ENCODE data around the gene VEZT.

DNA sequence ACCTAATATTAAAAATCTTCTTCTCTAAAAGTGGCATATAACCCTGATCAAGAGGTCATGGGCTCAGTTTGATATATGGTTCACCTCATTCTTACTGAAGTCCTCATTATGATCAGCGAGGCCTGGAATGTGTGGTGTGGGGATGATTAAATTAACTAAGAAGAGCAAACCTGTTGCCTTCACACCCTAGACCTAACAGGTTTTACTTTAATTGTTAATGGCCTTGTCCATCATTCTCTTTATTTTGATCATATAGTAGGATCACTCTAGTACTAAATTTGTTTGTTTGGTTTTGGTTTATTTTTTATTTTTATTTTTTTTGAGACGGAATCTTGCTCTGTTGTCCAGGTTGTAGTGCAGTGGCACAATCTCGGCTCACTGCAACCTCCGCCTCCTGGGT is 43.5 kb downstream of the VEZT start:
- TF ChIP-seq CTCF (IDR thresholded peaks at IDR 0.05) = no peak
- TF ChIP-seq POLR2A (IDR thresholded peaks at IDR 0.05) = no peak
- TF ChIP-seq EP300 (IDR thresholded peaks at IDR 0.05) = no peak

All from tibial nerve (tissue), 4 donors.